GM23248 (cell line): ENCODE measurements around the gene ATP10A. TPM values are rescaled to one million over a fixed set of nuclear protein-coding genes. Genes with fewer than 3 reads are reported as not detected.

ENCODE experiments used
- DNase-seq: peaks from one replicate; pipeline ENCODE4 v3.0.0-alpha.2; 2015
- H2AFZ ChIP-seq: fragments of 200-600 bp; sonication (generic); 2 replicates; pipeline ENCODE4 v1.6.1; 2016; ENCODE audit warnings: antibody characterized with exemption
- H3F3A ChIP-seq: fragments of 200-600 bp; sonication (generic); 2 replicates; pipeline ENCODE4 v1.6.1; 2016; ENCODE audit warnings: mild to moderate bottlenecking, antibody characterized with exemption, mixed run types; ENCODE audit not compliant: insufficient read depth
- H3K27ac ChIP-seq: fragments of 200-600 bp; sonication (generic); 2 replicates; pipeline ENCODE4 v1.5.1; 2016; ENCODE audit warnings: mild to moderate bottlenecking
- H3K27me3 ChIP-seq: fragments of 200-600 bp; sonication (generic); replicated peaks from 2 replicates; pipeline ENCODE4 v1.6.1; 2016; ENCODE audit warnings: mild to moderate bottlenecking; ENCODE audit not compliant: insufficient read depth
- H3K36me3 ChIP-seq: fragments of 200-600 bp; sonication (generic); 2 replicates; pipeline ENCODE4 v1.6.1; 2016; ENCODE audit warnings: low read depth, mild to moderate bottlenecking
- H3K4me1 ChIP-seq: fragments of 200-600 bp; sonication (generic); 2 replicates; pipeline ENCODE4 v1.6.1; 2016; ENCODE audit warnings: mild to moderate bottlenecking; ENCODE audit not compliant: insufficient read depth
- H3K4me2 ChIP-seq: fragments of 200-600 bp; sonication (generic); one replicate; pipeline ENCODE4 v1.6.1; 2016; ENCODE audit warnings: mild to moderate bottlenecking; ENCODE audit not compliant: unreplicated experiment
- H3K4me3 ChIP-seq: fragments of 200-600 bp; sonication (generic); 2 replicates; pipeline ENCODE4 v1.5.1; 2016; ENCODE audit warnings: mild to moderate bottlenecking
- H3K79me2 ChIP-seq: fragments of 200-600 bp; sonication (generic); 2 replicates; pipeline ENCODE4 v1.6.1; 2016; ENCODE audit warnings: mild to moderate bottlenecking; ENCODE audit not compliant: insufficient read depth
- H3K9ac ChIP-seq: fragments of 200-600 bp; sonication (generic); 2 replicates; pipeline ENCODE4 v1.6.1; 2016; ENCODE audit warnings: mild to moderate bottlenecking
- H3K9me2 ChIP-seq: fragments of 200-600 bp; sonication (generic); 2 replicates; pipeline ENCODE4 v1.6.1; 2016; ENCODE audit warnings: mixed run types, mild to moderate bottlenecking, moderate library complexity; ENCODE audit not compliant: insufficient read depth
- H3K9me3 ChIP-seq: fragments of 200-600 bp; sonication (generic); one replicate; pipeline ENCODE4 v1.6.1; 2017; ENCODE audit warnings: low read depth
- H4K20me1 ChIP-seq: fragments of 200-600 bp; sonication (generic); 2 replicates; pipeline ENCODE4 v1.6.0; 2016; ENCODE audit not compliant: insufficient read depth
- EZH2 ChIP-seq: fragments of 200-600 bp; sonication (generic); IDR thresholded peaks from 2 replicates; pipeline ENCODE4 v1.6.1; 2018; ENCODE audit warnings: antibody characterized with exemption, mild to moderate bottlenecking; ENCODE audit not compliant: insufficient read depth, poor library complexity, severe bottlenecking
- EZH2phosphoT487 ChIP-seq: fragments of 200-600 bp; sonication (generic); IDR thresholded peaks from 2 replicates; pipeline ENCODE4 v1.6.1; 2018; ENCODE audit warnings: antibody characterized with exemption, moderate library complexity, mild to moderate bottlenecking, low read depth; ENCODE audit not compliant: insufficient read depth
- WGBS, 2 experiments: methylation state at CpG; one replicate each; pipeline ENCODE4 v1.1.6; 2015 to 2017; ENCODE audit warnings: low lambda C conversion rate in 2 of 2, low coverage in 1 of 2; ENCODE audit errors: missing lambda C conversion rate in 2 of 2; 5-methylcytosine and 5-hydroxymethylcytosine counted together
- in situ Hi-C: fragments of 300-500 bp; cut with MboI; formaldehyde crosslinking; loops from 2 replicates; pipeline ENCODE4 v1.15.0; 2020
- polyA plus RNA-seq: library from polyadenylated mRNA; unstranded; fragments of >200 nt; fragmentation: Nextera tagmentation; extraction: Ambion mirVana; gene quantifications from 2 replicates; pipeline ENCODE4 v1.2.1, GENCODE V29; 2016
- total RNA-seq: library from RNA; depleted of rRNA; stranded (reverse); fragments of >200 nt; shearing (Covaris generic); gene quantifications from 2 replicates; pipeline ENCODE4 v1.2.3, GENCODE V29; 2014

Gene ATP10A
- total and polyA plus RNA-seq, 2 experiments from 2014 or later = 20.4 to 64.1 TPM

DNA sequence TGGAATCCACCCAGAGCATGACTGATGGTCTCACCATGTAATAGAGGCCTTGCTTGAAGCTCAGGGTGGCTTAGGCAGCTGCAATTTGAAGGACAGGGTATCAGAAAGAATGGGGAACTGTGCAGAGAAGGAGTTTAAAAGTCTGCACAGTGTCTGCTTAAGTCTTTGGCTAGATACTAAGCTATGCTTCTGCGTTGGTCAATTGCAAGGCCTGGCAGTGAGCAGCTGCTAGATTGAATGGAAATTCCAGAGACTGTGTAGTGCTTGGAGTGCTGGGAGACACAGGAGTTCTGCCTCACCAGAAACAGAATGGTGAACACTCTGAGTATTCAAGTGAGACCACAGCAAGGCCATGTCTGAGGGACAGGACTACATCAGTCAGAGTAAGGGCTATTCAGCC lies 17.3 kb upstream of the ATP10A start:
- WGBS, 2 experiments = 77 to 78% methylated on average over 1 of the region's 1 CpG

DNA sequence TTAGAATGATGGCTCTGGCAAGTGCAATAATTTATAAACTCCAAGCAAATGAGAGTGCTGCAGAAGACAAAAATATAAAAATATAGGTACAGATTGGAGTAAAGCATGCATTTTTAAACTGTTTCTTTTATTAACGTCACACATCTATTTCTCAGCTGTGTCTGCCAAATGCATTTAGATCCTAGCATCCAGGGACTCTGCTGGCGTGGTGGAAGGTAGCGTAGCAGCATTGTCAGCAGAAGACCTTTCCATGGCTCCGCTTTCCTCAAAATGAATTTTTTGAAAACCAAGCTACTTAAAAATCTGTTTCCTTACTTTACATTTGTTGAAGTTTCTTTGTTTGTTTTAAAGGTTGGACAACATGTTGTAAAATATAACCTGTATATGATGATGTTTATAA lies 16.3 kb upstream of the ATP10A start:
- 84 to 85% methylated on average over 4 of the region's 4 CpGs for WGBS, 2 experiments
- Histone ChIP-seq H3K4me2 (no peak overlapping the region), H4K20me1 (no peaks in the 10 kb centered on the region), H3K36me3 (no peaks in the 10 kb centered on the region), H3K27ac (no peak overlapping the region), H3F3A (peaks cover 34% of the 10 kb centered on the region), H2AFZ (no peak overlapping the region), H3K9me2 (no peaks in the 10 kb centered on the region), H3K9me3 (no peaks in the 10 kb centered on the region), H3K79me2 (no peaks in the 10 kb centered on the region), H3K4me3 (no peak overlapping the region), H3K9ac (no peak overlapping the region), H3K4me1 (peaks cover 38% of the 10 kb centered on the region), H3K27me3 (no peaks in the 10 kb centered on the region)
- TF ChIP-seq EZH2 = no peak
- no peak for TF ChIP-seq EZH2phosphoT487
- in situ Hi-C loops = no loop called here
- DNase-seq = no peak

More for the DNA sequence above, 17.3 kb upstream of the ATP10A start:
- H3F3A ChIP-seq = peaks cover 34% of the 10 kb centered on the region
- H3K9me3 ChIP-seq = no peaks in the 10 kb centered on the region
- H3K4me3 ChIP-seq = no peak overlapping the region
- H3K9me2 ChIP-seq = no peaks in the 10 kb centered on the region
- H4K20me1 ChIP-seq = no peaks in the 10 kb centered on the region
- no peaks in the 10 kb centered on the region for H3K36me3 ChIP-seq
- H2AFZ ChIP-seq = no peak overlapping the region
- TF ChIP-seq EZH2phosphoT487 (no peak), EZH2 (no peak)
- no peak for DNase-seq
- in situ Hi-C loops = no loop called here
- no peak overlapping the region for H3K9ac ChIP-seq
- H3K79me2 ChIP-seq = no peaks in the 10 kb centered on the region
- H3K4me2 ChIP-seq = no peak overlapping the region
- H3K27ac ChIP-seq = no peak overlapping the region
- peaks cover 42% of the 10 kb centered on the region for H3K4me1 ChIP-seq
- H3K27me3 ChIP-seq = no peaks in the 10 kb centered on the region

DNA sequence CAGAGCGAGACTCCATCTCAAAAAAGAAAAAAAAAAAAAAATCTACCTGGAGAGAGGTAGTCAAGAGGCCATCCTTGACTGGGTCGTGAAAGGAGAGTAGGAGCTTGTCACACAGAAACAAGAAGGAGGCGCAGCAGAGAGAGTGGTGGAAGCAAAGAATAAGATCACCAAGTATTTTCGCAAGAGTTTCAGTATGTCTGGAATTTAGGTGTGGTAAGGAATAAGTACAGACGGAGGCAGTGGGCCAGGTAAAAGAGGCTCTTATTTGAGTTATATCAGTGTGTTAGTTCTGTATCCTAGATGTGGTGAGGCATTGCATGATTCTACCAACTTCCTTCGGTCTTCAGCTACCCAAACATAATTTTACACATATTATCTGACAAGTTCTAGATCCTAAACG lies 14.6 kb upstream of the ATP10A start:
- H3K4me3 ChIP-seq = no peak overlapping the region
- H3K9me3 ChIP-seq = no peaks in the 10 kb centered on the region
- H3F3A ChIP-seq = peaks cover 19% of the 10 kb centered on the region
- in situ Hi-C loops = no loop called here
- no peak overlapping the region for H3K4me2 ChIP-seq
- peaks cover 20% of the 10 kb centered on the region for H3K4me1 ChIP-seq
- no peak for DNase-seq
- H3K79me2 ChIP-seq = no peaks in the 10 kb centered on the region
- no peak overlapping the region for H3K27ac ChIP-seq
- TF ChIP-seq EZH2 = no peak
- no peak for TF ChIP-seq EZH2phosphoT487
- 95 to 96% methylated on average over 7 of the region's 7 CpGs for WGBS, 2 experiments
- no peaks in the 10 kb centered on the region for H3K27me3 ChIP-seq
- H3K36me3 ChIP-seq = no peaks in the 10 kb centered on the region
- no peak overlapping the region for H2AFZ ChIP-seq
- H3K9me2 ChIP-seq = no peaks in the 10 kb centered on the region
- no peak overlapping the region for H3K9ac ChIP-seq
- no peaks in the 10 kb centered on the region for H4K20me1 ChIP-seq

DNA sequence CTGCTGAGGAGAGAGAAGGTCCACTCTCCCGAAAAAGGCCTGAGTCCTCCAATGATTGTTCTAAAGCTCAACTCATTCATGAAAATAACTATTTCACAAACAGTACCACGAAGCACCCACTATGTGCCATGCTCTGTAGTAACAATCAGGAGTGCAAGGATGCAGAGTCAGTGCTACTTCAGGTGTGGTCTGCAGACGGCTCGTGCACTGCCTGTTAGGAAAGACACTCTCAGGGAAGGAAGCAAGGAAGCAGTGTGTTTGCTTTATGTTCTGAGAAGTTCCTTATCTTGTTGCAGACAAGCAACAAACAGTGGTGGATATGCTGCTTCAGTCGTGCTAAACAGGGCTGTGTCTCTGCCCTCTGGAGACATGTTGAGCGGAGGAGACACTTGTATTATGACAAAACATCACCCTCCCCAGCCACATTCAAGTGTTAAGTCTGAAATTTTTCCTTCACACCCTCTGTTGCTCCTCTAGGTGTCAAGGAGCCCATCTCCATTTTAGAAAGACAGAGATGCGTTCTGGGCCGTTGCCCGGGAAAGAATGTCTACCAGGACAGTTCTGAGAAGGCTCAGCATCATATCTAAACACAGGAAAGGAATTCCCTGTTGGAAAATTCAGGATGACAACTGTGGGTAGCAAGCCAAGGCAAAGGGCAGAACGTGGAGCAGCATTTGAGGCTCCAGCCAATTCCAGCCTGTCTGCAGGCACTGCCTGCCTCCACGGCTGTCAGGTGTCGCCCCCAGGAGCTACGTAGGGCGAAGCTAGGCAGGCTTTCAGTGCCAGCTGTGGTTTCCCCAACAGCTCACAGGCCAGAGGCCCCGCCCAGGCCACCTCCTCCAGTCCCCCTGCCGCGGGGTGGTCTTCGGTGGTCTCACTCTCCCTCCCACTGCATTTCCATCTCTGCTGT lies 13.4 kb upstream of the ATP10A start:
- H3K27ac ChIP-seq = peak overlapping the region; percentile 54
- H3K36me3 ChIP-seq = no peaks in the 10 kb centered on the region
- H3F3A ChIP-seq = peaks cover 19% of the 10 kb centered on the region
- 77 to 81% methylated on average over 18 of the region's 18 CpGs for WGBS, 2 experiments
- peak overlapping the region; percentile 33 for H3K4me2 ChIP-seq
- peak overlapping the region; percentile 7; the same call in 1 of the 2 replicates for H2AFZ ChIP-seq
- no peaks in the 10 kb centered on the region for H3K27me3 ChIP-seq
- TF ChIP-seq EZH2 (no peak), EZH2phosphoT487 (no peak)
- no peaks in the 10 kb centered on the region for H3K79me2 ChIP-seq
- H3K4me3 ChIP-seq = no peak overlapping the region
- DNase-seq = no peak
- peaks cover 15% of the 10 kb centered on the region for H3K4me1 ChIP-seq
- no peaks in the 10 kb centered on the region for H3K9me3 ChIP-seq
- H3K9ac ChIP-seq = peak overlapping the region; percentile 1; the same call in 1 of the 2 replicates
- H4K20me1 ChIP-seq = no peaks in the 10 kb centered on the region
- in situ Hi-C loops = no loop called here
- no peaks in the 10 kb centered on the region for H3K9me2 ChIP-seq
